Epidermal melanocyte (primary cell): ENCODE results near the gene SCARB2.

Experiments
- DNase-seq: peaks from one replicate; pipeline ENCODE4 v3.0.0; 2011; ENCODE audit warnings: low spot score; ENCODE audit not compliant: insufficient read length

The SCARB2 gene

GRCh38 chr4:76199664-76200211 is 13.9 kb downstream of the SCARB2 start:
- DNase-seq = no peak

GRCh38 chr4:76198411-76199237 is 15.0 kb downstream of the SCARB2 start:
- DNase-seq = peak; percentile 33

GRCh38 chr4:76197971-76198410 is 15.6 kb downstream of the SCARB2 start:
- peak; percentile 46 for DNase-seq

- DNase-seq = no peak
Observed at GRCh38 chr4:76197031-76197743, 16.4 kb downstream of the SCARB2 start.

- no peak for DNase-seq
Observed at GRCh38 chr4:76196376-76196775, 17.2 kb downstream of the SCARB2 start.

GRCh38 chr4:76195326-76195725 is 18.3 kb downstream of the SCARB2 start:
- no peak for DNase-seq

GRCh38 chr4:76194325-76194724 is 19.3 kb downstream of the SCARB2 start:
- DNase-seq = peak; percentile 32

GRCh38 chr4:76192236-76192635 is 21.4 kb downstream of the SCARB2 start:
- DNase-seq = no peak

GRCh38 chr4:76188557-76188956 is 25.1 kb downstream of the SCARB2 start:
- no peak for DNase-seq

- no peak for DNase-seq
Observed at GRCh38 chr4:76188149-76188548, 25.5 kb downstream of the SCARB2 start.

- DNase-seq = no peak
Observed at GRCh38 chr4:76187152-76187551, 26.5 kb downstream of the SCARB2 start.

- no peak for DNase-seq
Observed at GRCh38 chr4:76182463-76182862, 31.2 kb downstream of the SCARB2 start.

- DNase-seq = peak; percentile 77
Observed at GRCh38 chr4:76179398-76180318, 34.0 kb downstream of the SCARB2 start.

- DNase-seq = no peak
Observed at GRCh38 chr4:76178296-76178695, 35.3 kb downstream of the SCARB2 start.

- no peak for DNase-seq
Observed at GRCh38 chr4:76177709-76178108, 35.9 kb downstream of the SCARB2 start.

GRCh38 chr4:76175336-76175735 is 38.3 kb downstream of the SCARB2 start:
- no peak for DNase-seq

- DNase-seq = no peak
Observed at GRCh38 chr4:76174216-76174615, 39.4 kb downstream of the SCARB2 start.

- no peak for DNase-seq
Observed at GRCh38 chr4:76168688-76169087, 44.9 kb downstream of the SCARB2 start.

- DNase-seq = no peak
Observed at GRCh38 chr4:76166480-76166879, 47.1 kb downstream of the SCARB2 start.

GRCh38 chr4:76160355-76160754 is 53.3 kb downstream of the SCARB2 start:
- no peak for DNase-seq

- no peak for DNase-seq
Observed at GRCh38 chr4:76156635-76157034, 57.0 kb downstream of the SCARB2 start.
